Measurements from ENCODE around the gene DNAJB6.

DNAJB6 gene

DNA sequence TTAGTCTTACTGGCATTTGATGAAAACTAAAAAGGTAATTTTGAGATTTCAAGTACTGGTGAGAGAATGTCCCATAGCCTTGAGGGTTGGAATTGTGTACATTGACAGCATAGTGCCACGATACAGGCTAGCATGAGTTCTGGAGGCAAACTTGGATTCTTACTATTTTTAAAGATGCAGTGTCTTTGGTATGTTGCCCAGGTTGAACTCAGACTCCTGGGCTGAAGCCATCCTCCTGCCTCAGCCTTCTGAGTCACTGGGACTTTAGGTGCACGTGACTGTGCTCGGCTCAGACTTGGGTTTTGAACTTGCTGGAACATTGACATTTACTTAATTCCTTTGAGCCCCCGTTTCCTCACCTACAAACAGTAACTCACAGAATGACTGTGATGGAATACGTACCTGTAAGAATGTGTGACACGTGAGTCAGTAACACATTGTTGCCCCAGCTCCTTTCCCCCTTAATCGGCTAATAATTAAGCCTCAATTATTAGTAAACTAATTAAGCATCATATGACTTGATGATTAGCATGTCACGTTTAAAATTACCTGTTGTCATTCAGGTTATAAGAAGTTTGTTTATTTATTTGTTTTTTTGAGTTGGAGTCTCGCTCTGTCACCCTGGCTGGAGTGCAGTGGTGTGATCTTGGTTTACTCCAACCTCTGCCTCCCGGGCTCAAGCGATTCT, 10.6 kb downstream of the DNAJB6 start:
- TF ChIP-seq POLR2AphosphoS5 (IDR thresholded peaks at IDR 0.05; ENCODE audit: low read depth, low read length) (no peak), SIN3A (IDR thresholded peaks at IDR 0.05; ENCODE audit: borderline replicate concordance, insufficient read depth, low read length) (no peak), FOXP2 (optimal IDR thresholded peaks at IDR 0.05; ENCODE audit: borderline replicate concordance, extremely low read depth, extremely low read length, insufficient read depth) (no peak), TAF1 (IDR thresholded peaks at IDR 0.05; ENCODE audit: borderline replicate concordance, insufficient read depth, low read length) (no peak)
- TF ChIP-seq, protein P1, sequence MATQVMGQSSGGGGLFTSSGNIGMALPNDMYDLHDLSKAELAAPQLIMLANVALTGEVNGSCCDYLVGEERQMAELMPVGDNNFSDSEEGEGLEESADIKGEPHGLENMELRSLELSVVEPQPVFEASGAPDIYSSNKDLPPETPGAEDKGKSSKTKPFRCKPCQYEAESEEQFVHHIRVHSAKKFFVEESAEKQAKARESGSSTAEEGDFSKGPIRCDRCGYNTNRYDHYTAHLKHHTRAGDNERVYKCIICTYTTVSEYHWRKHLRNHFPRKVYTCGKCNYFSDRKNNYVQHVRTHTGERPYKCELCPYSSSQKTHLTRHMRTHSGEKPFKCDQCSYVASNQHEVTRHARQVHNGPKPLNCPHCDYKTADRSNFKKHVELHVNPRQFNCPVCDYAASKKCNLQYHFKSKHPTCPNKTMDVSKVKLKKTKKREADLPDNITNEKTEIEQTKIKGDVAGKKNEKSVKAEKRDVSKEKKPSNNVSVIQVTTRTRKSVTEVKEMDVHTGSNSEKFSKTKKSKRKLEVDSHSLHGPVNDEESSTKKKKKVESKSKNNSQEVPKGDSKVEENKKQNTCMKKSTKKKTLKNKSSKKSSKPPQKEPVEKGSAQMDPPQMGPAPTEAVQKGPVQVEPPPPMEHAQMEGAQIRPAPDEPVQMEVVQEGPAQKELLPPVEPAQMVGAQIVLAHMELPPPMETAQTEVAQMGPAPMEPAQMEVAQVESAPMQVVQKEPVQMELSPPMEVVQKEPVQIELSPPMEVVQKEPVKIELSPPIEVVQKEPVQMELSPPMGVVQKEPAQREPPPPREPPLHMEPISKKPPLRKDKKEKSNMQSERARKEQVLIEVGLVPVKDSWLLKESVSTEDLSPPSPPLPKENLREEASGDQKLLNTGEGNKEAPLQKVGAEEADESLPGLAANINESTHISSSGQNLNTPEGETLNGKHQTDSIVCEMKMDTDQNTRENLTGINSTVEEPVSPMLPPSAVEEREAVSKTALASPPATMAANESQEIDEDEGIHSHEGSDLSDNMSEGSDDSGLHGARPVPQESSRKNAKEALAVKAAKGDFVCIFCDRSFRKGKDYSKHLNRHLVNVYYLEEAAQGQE (IDR thresholded peaks at IDR 0.05; ENCODE audit: insufficient read depth in 1 of 2, low read depth in 2 of 2, low read length in 2 of 2) = no peak

DNA sequence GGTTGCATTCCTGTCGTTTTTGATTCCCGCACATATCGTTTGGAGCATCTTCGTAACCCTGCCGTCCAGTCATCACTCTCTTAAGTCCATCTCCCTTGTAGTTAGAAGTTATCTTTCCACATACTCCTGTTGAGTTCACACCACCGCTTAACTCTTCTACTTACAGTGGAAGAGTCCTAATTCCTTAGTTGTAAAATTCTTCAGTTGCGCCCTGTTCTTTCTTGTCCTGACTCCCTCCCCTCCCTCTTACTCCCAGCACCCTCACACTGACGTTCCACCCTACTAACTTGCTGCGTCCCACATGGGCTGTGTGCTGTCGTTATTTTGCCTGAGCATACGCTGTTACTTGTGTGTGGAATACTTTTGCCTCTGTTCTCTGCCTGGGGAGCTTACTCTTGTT, 11.7 kb downstream of the DNAJB6 start:
- TF ChIP-seq FOXP2 (optimal IDR thresholded peaks at IDR 0.05; ENCODE audit: borderline replicate concordance, extremely low read depth, extremely low read length, insufficient read depth) = no peak
- TF ChIP-seq, protein P1 (IDR thresholded peaks at IDR 0.05; ENCODE audit: insufficient read depth in 1 of 2, low read depth in 2 of 2, low read length in 2 of 2) = no peak

- TF ChIP-seq TAF1 (IDR thresholded peaks at IDR 0.05; ENCODE audit: borderline replicate concordance, insufficient read depth, low read length) (no peak), FOXP2 (optimal IDR thresholded peaks at IDR 0.05; ENCODE audit: borderline replicate concordance, extremely low read depth, extremely low read length, insufficient read depth) (no peak), POLR2AphosphoS5 (IDR thresholded peaks at IDR 0.05; ENCODE audit: low read depth, low read length) (no peak), SIN3A (IDR thresholded peaks at IDR 0.05; ENCODE audit: borderline replicate concordance, insufficient read depth, low read length) (no peak)
- TF ChIP-seq, protein P1 (IDR thresholded peaks at IDR 0.05; ENCODE audit: insufficient read depth in 1 of 2, low read depth in 2 of 2, low read length in 2 of 2) = no peak
Measured at GRCh38 chr7:157352516-157352915, 15.7 kb downstream of the DNAJB6 start.

DNA sequence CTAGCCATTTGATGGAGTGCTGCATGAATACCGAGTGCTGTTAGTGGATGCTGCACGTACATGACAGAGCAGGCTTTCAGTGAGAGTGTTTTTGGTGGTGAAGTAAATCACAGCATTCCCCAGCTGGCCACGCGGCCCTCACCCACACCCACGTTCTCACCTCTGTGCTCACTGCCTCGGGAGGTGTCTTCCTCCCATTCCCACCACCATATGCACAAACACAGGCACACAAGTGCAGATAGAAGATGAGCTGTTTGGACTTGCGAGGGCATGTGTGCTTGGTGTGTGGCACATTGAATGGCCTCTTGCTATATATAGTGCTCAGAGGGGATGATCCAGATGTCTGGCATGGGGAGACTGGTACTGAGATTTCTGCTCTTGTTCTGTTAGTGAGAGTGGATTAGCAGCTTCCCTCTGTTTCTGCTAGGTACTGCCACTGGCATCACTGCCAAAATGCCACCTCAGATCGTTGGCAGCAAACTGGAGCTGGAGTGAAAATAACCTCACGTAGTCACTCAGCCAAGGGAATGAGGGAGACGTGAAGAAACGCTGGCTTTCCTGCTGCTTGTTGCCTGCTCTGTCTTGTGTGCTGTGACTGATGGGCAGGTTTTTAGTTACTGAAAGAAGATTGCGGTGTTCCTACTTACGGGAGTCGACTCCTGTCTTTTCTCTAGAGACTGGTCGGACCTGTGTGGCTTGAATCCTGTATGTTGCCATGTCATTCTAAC, 19.1 kb downstream of the DNAJB6 start:
- TF ChIP-seq, protein P1 (IDR thresholded peaks at IDR 0.05; ENCODE audit: insufficient read depth in 1 of 2, low read depth in 2 of 2, low read length in 2 of 2) = no peak
- TF ChIP-seq POLR2AphosphoS5 (IDR thresholded peaks at IDR 0.05; ENCODE audit: low read depth, low read length) (no peak), FOXP2 (optimal IDR thresholded peaks at IDR 0.05; ENCODE audit: borderline replicate concordance, extremely low read depth, extremely low read length, insufficient read depth) (no peak)
